Right lobe of liver (tissue), 4 donors: ENCODE results near the gene LHPP.

ENCODE experiments used
- CTCF ChIP-seq, 4 donors: fragments of 200-600 bp in 3 of 4; fragments of 450-650 bp in 1 of 4; IDR thresholded peaks; one replicate each; pipeline versions ENCODE4 v1.5.1 to v1.8.0; 2016 to 2022; ENCODE audit warnings: antibody characterized with exemption in 4 of 4, mild to moderate bottlenecking in 2 of 4
- POLR2A ChIP-seq: fragments of 450-650 bp; IDR thresholded peaks from one replicate; pipeline ENCODE4 v1.6.1; 2017; ENCODE audit warnings: antibody characterized with exemption, mild to moderate bottlenecking
- donor health status: DM: no; HTN: no; CAD: no.
- donor health status: DM: no; HTN: no; CAD: no.
- donor health status: DM: no; HTN: yes; CAD: no.

GRCh38 chr10:124640056-124640455, 178.4 kb downstream of the LHPP start:
- TF ChIP-seq CTCF (IDR thresholded peaks at IDR 0.05) (no peak), POLR2A (no peak)
